H9 (cell line): ENCODE data around the gene NUBPL. TPM values are rescaled to one million over a fixed set of nuclear protein-coding genes. Genes with fewer than 3 reads are reported as not detected.

Experiments
- DNase-seq: peaks from one replicate; pipeline ENCODE4 v3.0.0-alpha.2; 2017
- H2AFZ ChIP-seq: one replicate; pipeline ENCODE4 v1.6.1; 2013; ENCODE audit warnings: mild to moderate bottlenecking, low read length, control low read depth, moderate library complexity
- H2AK5ac ChIP-seq: 2 replicates; pipeline ENCODE4 v1.6.1; 2013; ENCODE audit warnings: low read length, control low read depth, mixed read lengths; ENCODE audit not compliant: insufficient read length
- H2BK120ac ChIP-seq: one replicate; pipeline ENCODE4 v1.6.1; 2013; ENCODE audit warnings: low read depth, mild to moderate bottlenecking, low read length, control low read depth, inconsistent platforms; ENCODE audit not compliant: poor library complexity, severe bottlenecking
- H2BK12ac ChIP-seq: 2 replicates; pipeline ENCODE4 v1.6.1; 2013; ENCODE audit warnings: low read length, control low read depth, mixed read lengths, low read depth; ENCODE audit not compliant: insufficient read length
- H2BK15ac ChIP-seq: 2 replicates; pipeline ENCODE4 v1.6.1; 2013; ENCODE audit warnings: low read depth, low read length, control low read depth
- H2BK20ac ChIP-seq: one replicate; pipeline ENCODE4 v1.6.1; 2013; ENCODE audit warnings: low read depth, mild to moderate bottlenecking, low read length, control low read depth, inconsistent platforms; ENCODE audit not compliant: poor library complexity, severe bottlenecking
- H2BK5ac ChIP-seq: 2 replicates; pipeline ENCODE4 v1.6.1; 2013; ENCODE audit warnings: low read length, control low read depth, mixed read lengths; ENCODE audit not compliant: insufficient read length
- H3K14ac ChIP-seq: 2 replicates; pipeline ENCODE4 v1.6.1; 2013; ENCODE audit warnings: low read length, control low read depth; ENCODE audit not compliant: insufficient read depth
- H3K18ac ChIP-seq: 2 replicates; pipeline ENCODE4 v1.6.1; 2013; ENCODE audit warnings: low read depth, mild to moderate bottlenecking, mixed read lengths, low read length, control low read depth; ENCODE audit not compliant: insufficient read length
- H3K23ac ChIP-seq: 2 replicates; pipeline ENCODE4 v1.6.1; 2013; ENCODE audit warnings: low read length, control low read depth, mixed read lengths, low read depth; ENCODE audit not compliant: insufficient read length
- H3K23me2 ChIP-seq: 2 replicates; pipeline ENCODE4 v1.6.1; 2013; ENCODE audit warnings: low read depth, mild to moderate bottlenecking, mixed read lengths, low read length, control low read depth; ENCODE audit not compliant: insufficient read length, poor library complexity, severe bottlenecking
- H3K27ac ChIP-seq: 2 replicates; pipeline ENCODE4 v1.5.1; 2013; ENCODE audit warnings: low read length, control low read depth, mixed read lengths, low read depth; ENCODE audit not compliant: insufficient read length
- H3K27me3 ChIP-seq: 2 replicates; pipeline ENCODE4 v1.6.1; 2013; ENCODE audit warnings: low read length, control low read depth, inconsistent platforms; ENCODE audit not compliant: insufficient read depth
- H3K4ac ChIP-seq: 2 replicates; pipeline ENCODE4 v1.6.1; 2013; ENCODE audit warnings: low read depth, mild to moderate bottlenecking, control low read depth, inconsistent platforms, low read length, moderate library complexity
- H3K4me1 ChIP-seq: 2 replicates; pipeline ENCODE4 v1.6.1; 2013; ENCODE audit warnings: low read length, control low read depth, inconsistent platforms; ENCODE audit not compliant: insufficient read depth
- H3K4me2 ChIP-seq: 2 replicates; pipeline ENCODE4 v1.6.1; 2013; ENCODE audit warnings: low read length, control low read depth, mixed read lengths; ENCODE audit not compliant: insufficient read length, insufficient read depth
- H3K56ac ChIP-seq: 2 replicates; pipeline ENCODE4 v1.6.1; 2013; ENCODE audit warnings: low read depth, mild to moderate bottlenecking, mixed read lengths, low read length, control low read depth; ENCODE audit not compliant: insufficient read length
- H3K79me1 ChIP-seq: 2 replicates; pipeline ENCODE4 v1.6.1; 2013; ENCODE audit warnings: low read depth, mild to moderate bottlenecking, moderate library complexity, low read length, control low read depth, inconsistent platforms; ENCODE audit not compliant: insufficient read depth, poor library complexity, severe bottlenecking
- H3K79me2 ChIP-seq: 2 replicates; pipeline ENCODE4 v1.6.1; 2013; ENCODE audit warnings: low read length, control low read depth, inconsistent platforms; ENCODE audit not compliant: insufficient read depth
- H3K9ac ChIP-seq: 2 replicates; pipeline ENCODE4 v1.6.1; 2013; ENCODE audit warnings: low read length, control low read depth, mixed read lengths; ENCODE audit not compliant: insufficient read length; ENCODE audit errors: extremely low read depth
- H3K9me3 ChIP-seq: one replicate; pipeline ENCODE4 v1.6.1; 2013; ENCODE audit warnings: low read depth, low read length, inconsistent platforms; ENCODE audit not compliant: control insufficient read depth
- H3T11ph ChIP-seq: one replicate; pipeline ENCODE4 v1.6.1; 2013; ENCODE audit warnings: mild to moderate bottlenecking, low read length, control low read depth, inconsistent platforms
- H4K20me1 ChIP-seq: one replicate; pipeline ENCODE4 v1.6.1; 2013; ENCODE audit not compliant: control insufficient read depth, insufficient read length, insufficient read depth
- H4K5ac ChIP-seq: 2 replicates; pipeline ENCODE4 v1.6.1; 2013; ENCODE audit warnings: low read depth, mild to moderate bottlenecking, mixed read lengths, low read length, control low read depth; ENCODE audit not compliant: insufficient read length
- H4K8ac ChIP-seq: replicated peaks from 2 replicates; pipeline ENCODE4 v1.6.1; 2013; ENCODE audit warnings: low read length, control low read depth, mixed read lengths, low read depth; ENCODE audit not compliant: insufficient read length
- H4K91ac ChIP-seq: 2 replicates; pipeline ENCODE4 v1.6.1; 2013; ENCODE audit warnings: low read depth, mild to moderate bottlenecking, moderate library complexity, mixed read lengths, low read length, control low read depth; ENCODE audit not compliant: insufficient read length
- H3K27ac Mint-ChIP-seq, 3 experiments: 2 replicates in 2 of 3; 3 replicates in 1 of 3; pipeline ENCODE4 v1.8.0; 2020 to 2021; ENCODE audit warnings: mixed read lengths in 3 of 3, mild to moderate bottlenecking in 1 of 3, moderate library complexity in 1 of 3
- H3K27me3 Mint-ChIP-seq: 2 replicates; pipeline ENCODE4 v1.8.0; 2021; ENCODE audit warnings: low read depth, mild to moderate bottlenecking, moderate library complexity, mixed read lengths
- H3K36me3 Mint-ChIP-seq, 3 experiments: 2 replicates in 2 of 3; 3 replicates in 1 of 3; pipeline ENCODE4 v1.8.0; 2020 to 2021; ENCODE audit warnings: low read depth in 3 of 3, mixed read lengths in 3 of 3; ENCODE audit not compliant: insufficient read depth in 1 of 3
- H3K4me1 Mint-ChIP-seq, 2 experiments: 2 replicates each; pipeline ENCODE4 v1.8.0; 2020; ENCODE audit warnings: mixed read lengths in 2 of 2
- H3K4me3 Mint-ChIP-seq, 2 experiments: 2 replicates in 1 of 2; 3 replicates in 1 of 2; pipeline ENCODE4 v1.8.0; 2020 to 2021; ENCODE audit warnings: mild to moderate bottlenecking in 2 of 2, mixed read lengths in 2 of 2, moderate library complexity in 1 of 2
- H3K9me3 Mint-ChIP-seq, 2 experiments: 2 replicates in 1 of 2; 3 replicates in 1 of 2; pipeline ENCODE4 v1.8.0; 2020; ENCODE audit warnings: mild to moderate bottlenecking in 2 of 2, mixed read lengths in 2 of 2, moderate library complexity in 1 of 2
- WGBS: extraction: QIAGEN DNeasy Blood & Tissue Kit; methylation state at CpG from one replicate; pipeline ENCODE4 v1.1.7; 2013; ENCODE audit warnings: missing lambda C conversion rate, low lambda C conversion rate, mixed read lengths; ENCODE audit not compliant: insufficient read length; ENCODE audit errors: extremely low coverage; 5-methylcytosine and 5-hydroxymethylcytosine counted together
- total RNA-seq: library from RNA; stranded (reverse); gene quantifications from 2 replicates; pipeline ENCODE4 v1.2.1, GENCODE V29; 2021
- TF ChIP-seq, protein P1 (sequence below): fragments of 200-600 bp; sonication (generic); conservative IDR thresholded peaks from 3 replicates; pipeline ENCODE4 v1.8.0; 2021; ENCODE audit warnings: antibody characterized with exemption, mild to moderate bottlenecking

The NUBPL gene
- total RNA-seq, 1 experiment from 2014 or later: 14.8 TPM

- DNase-seq: no peak
- H4K5ac ChIP-seq: no peak overlapping the region
- no peak overlapping the region for H2BK20ac ChIP-seq
- no peak overlapping the region for H3K27ac ChIP-seq
- H3K27me3 ChIP-seq: no peaks in the 10 kb centered on the region
- Mint-ChIP-seq H3K9me3 (peaks cover 2 to 4% of the 10 kb centered on the region in 2 experiments; a peak in 2 of 5 replicates), H3K27me3 (peaks cover 8% of the 10 kb centered on the region), H3K4me3 (no peak overlapping the region), H3K27ac (no peak overlapping the region), H3K4me1 (no peaks in the 10 kb centered on the region; a peak in 1 of 4 replicates), H3K36me3 (no peaks in the 10 kb centered on the region)
- H3K23ac ChIP-seq: no peak overlapping the region
- H2AK5ac ChIP-seq: no peak overlapping the region
- TF ChIP-seq, protein P1, sequence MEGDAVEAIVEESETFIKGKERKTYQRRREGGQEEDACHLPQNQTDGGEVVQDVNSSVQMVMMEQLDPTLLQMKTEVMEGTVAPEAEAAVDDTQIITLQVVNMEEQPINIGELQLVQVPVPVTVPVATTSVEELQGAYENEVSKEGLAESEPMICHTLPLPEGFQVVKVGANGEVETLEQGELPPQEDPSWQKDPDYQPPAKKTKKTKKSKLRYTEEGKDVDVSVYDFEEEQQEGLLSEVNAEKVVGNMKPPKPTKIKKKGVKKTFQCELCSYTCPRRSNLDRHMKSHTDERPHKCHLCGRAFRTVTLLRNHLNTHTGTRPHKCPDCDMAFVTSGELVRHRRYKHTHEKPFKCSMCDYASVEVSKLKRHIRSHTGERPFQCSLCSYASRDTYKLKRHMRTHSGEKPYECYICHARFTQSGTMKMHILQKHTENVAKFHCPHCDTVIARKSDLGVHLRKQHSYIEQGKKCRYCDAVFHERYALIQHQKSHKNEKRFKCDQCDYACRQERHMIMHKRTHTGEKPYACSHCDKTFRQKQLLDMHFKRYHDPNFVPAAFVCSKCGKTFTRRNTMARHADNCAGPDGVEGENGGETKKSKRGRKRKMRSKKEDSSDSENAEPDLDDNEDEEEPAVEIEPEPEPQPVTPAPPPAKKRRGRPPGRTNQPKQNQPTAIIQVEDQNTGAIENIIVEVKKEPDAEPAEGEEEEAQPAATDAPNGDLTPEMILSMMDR: no peak
- no peaks in the 10 kb centered on the region for H3K79me2 ChIP-seq
- no peak overlapping the region for H3K4me2 ChIP-seq
- H4K8ac ChIP-seq: no peak overlapping the region
- H3K9me3 ChIP-seq: no peaks in the 10 kb centered on the region
- no CpG with 5 or more reads among the region's 3 CpGs for WGBS
- H3K79me1 ChIP-seq: no peaks in the 10 kb centered on the region
- H2BK12ac ChIP-seq: no peak overlapping the region
- no peak overlapping the region for H3K4ac ChIP-seq
- H2BK15ac ChIP-seq: no peak overlapping the region
- H3K9ac ChIP-seq: no peak overlapping the region
- H3K18ac ChIP-seq: no peak overlapping the region
- H2BK120ac ChIP-seq: no peak overlapping the region
- no peak overlapping the region for H2AFZ ChIP-seq
- no peak overlapping the region for H4K91ac ChIP-seq
- H3K4me1 ChIP-seq: no peaks in the 10 kb centered on the region
- no peaks in the 10 kb centered on the region for H3K23me2 ChIP-seq
- H3K14ac ChIP-seq: no peak overlapping the region
- H3T11ph ChIP-seq: no peak overlapping the region
- no peak overlapping the region for H3K56ac ChIP-seq
- H2BK5ac ChIP-seq: no peak overlapping the region
- H4K20me1 ChIP-seq: no peaks in the 10 kb centered on the region
Measured at GRCh38 chr14:31544816-31545215, 16.4 kb upstream of the NUBPL start.
